ENCODE results near the gene CNNM2. TPM values are rescaled to one million over a fixed set of nuclear protein-coding genes. Genes with fewer than 3 reads are reported as not detected.
A peak's percentile ranks its signal among the peaks of the same experiment; 100 is the strongest.

Gene CNNM2
- total RNA-seq, 1 experiment from 2014 or later = 23.5 TPM

- DNase-seq (ENCODE audit: low spot score) (no peak), ATAC-seq (no peak)
- H3K27me3 Mint-ChIP-seq (ENCODE audit: low read depth) = no peaks in the 10 kb centered on the region
- H3K9me3 Mint-ChIP-seq = no peaks in the 10 kb centered on the region
- peak overlapping the region; percentile 41; the same call in 1 of the 2 replicates for H3K27ac Mint-ChIP-seq
- no peak overlapping the region for H3K4me3 Mint-ChIP-seq
- peaks cover 14% of the 10 kb centered on the region for H3K4me1 Mint-ChIP-seq
- CTCF ChIA-PET = interaction anchor here (1.8 to 3.1 kb wide), 2 partner anchors 137 to 142 kb away, joined by 7 to 22 read pairs; no protein-coding TSS in a partner anchor
- POLR2A ChIA-PET = no interaction called here
- peaks cover 20% of the 10 kb centered on the region for H3K36me3 Mint-ChIP-seq
- TF ChIP-seq STAT6 (CRISPR knock-in tag; conservative IDR thresholded peaks at IDR 0.05; ENCODE audit: low read depth) (no peak), ZNF138 (CRISPR knock-in tag; conservative IDR thresholded peaks at IDR 0.05) (no peak), CREM (CRISPR knock-in tag; IDR thresholded peaks at IDR 0.05) (no peak)
Observed at GRCh38 chr10:103102195-103102594, 184.1 kb downstream of the CNNM2 start.

- DNase-seq (ENCODE audit: low spot score) (no peak), ATAC-seq (no peak)
- no peaks in the 10 kb centered on the region for H3K27me3 Mint-ChIP-seq (ENCODE audit: low read depth)
- CTCF ChIA-PET = interaction anchor here (1.3 kb wide), 1 partner anchor 135 kb away, joined by 3 read pairs; no protein-coding TSS in a partner anchor
- POLR2A ChIA-PET = no interaction called here
- H3K27ac Mint-ChIP-seq = no peak overlapping the region
- H3K4me3 Mint-ChIP-seq = no peak overlapping the region
- peaks cover 14% of the 10 kb centered on the region for H3K4me1 Mint-ChIP-seq
- H3K36me3 Mint-ChIP-seq = peaks cover 13% of the 10 kb centered on the region
- H3K9me3 Mint-ChIP-seq = no peaks in the 10 kb centered on the region
- no peak for TF ChIP-seq ATF6 (CRISPR knock-in tag; IDR thresholded peaks at IDR 0.05)
- TF ChIP-seq NR1H2 (CRISPR knock-in tag; IDR thresholded peaks at IDR 0.05) = no peak
- no peak for TF ChIP-seq OVOL2 (CRISPR knock-in tag; IDR thresholded peaks at IDR 0.05; ENCODE audit: borderline replicate concordance)
- TF ChIP-seq ERG (CRISPR knock-in tag; IDR thresholded peaks at IDR 0.05) = no peak
- TF ChIP-seq EMX1 (CRISPR knock-in tag; IDR thresholded peaks at IDR 0.05) = no peak
- TF ChIP-seq ELF4 (CRISPR knock-in tag; IDR thresholded peaks at IDR 0.05; ENCODE audit: low read depth) = no peak
- no peak for TF ChIP-seq SMAD4 (CRISPR knock-in tag; IDR thresholded peaks at IDR 0.05)
- TF ChIP-seq E2F1 (CRISPR knock-in tag; IDR thresholded peaks at IDR 0.05) = no peak
- TF ChIP-seq IRF2 (CRISPR knock-in tag; IDR thresholded peaks at IDR 0.05; ENCODE audit: borderline replicate concordance, low read depth) = no peak
- TF ChIP-seq ZNF317 (CRISPR knock-in tag; IDR thresholded peaks at IDR 0.05; ENCODE audit: borderline replicate concordance, low read depth) = no peak
- TF ChIP-seq ZBTB43 (CRISPR knock-in tag; IDR thresholded peaks at IDR 0.05) = no peak
- no peak for TF ChIP-seq E2F4 (CRISPR knock-in tag; IDR thresholded peaks at IDR 0.05; ENCODE audit: borderline replicate concordance, low read depth)
- no peak for TF ChIP-seq ZSCAN18 (CRISPR knock-in tag; IDR thresholded peaks at IDR 0.05)
- no peak for TF ChIP-seq TEAD4 (CRISPR knock-in tag; IDR thresholded peaks at IDR 0.05)
- TF ChIP-seq CTCF (IDR thresholded peaks at IDR 0.05) = no peak
- TF ChIP-seq RELA (CRISPR knock-in tag; IDR thresholded peaks at IDR 0.05; ENCODE audit: borderline replicate concordance) = no peak
Observed at GRCh38 chr10:103103989-103104388, 185.9 kb downstream of the CNNM2 start.

Measured in WTC11 (cell line).